Measurements from ENCODE around the gene PLXNA3. TPM values are rescaled to one million over a fixed set of nuclear protein-coding genes. Genes with fewer than 3 reads are reported as not detected.

PLXNA3 gene
- total RNA-seq, 2 donors from 2014 or later = 52.6 to 68.8 TPM

- WGBS, 2 experiments (ENCODE audit: insufficient coverage in 1 of 2, insufficient read length in 1 of 2) = 94% methylated on average over 6 of the region's 7 CpGs; no CpG with 5 or more reads in 1 of the 2 experiments
- H3K27ac Mint-ChIP-seq = no peak overlapping the region
Observed at GRCh38 chrX:154473683-154474082, 15.6 kb downstream of the PLXNA3 start.

GRCh38 chrX:154476821-154477220 lies 18.7 kb downstream of the PLXNA3 start:
- Histone ChIP-seq H3K27me3 (ENCODE audit: control insufficient read depth, insufficient read depth, low read length, poor library complexity, severe bottlenecking) (no peaks in the 10 kb centered on the region), H3K27ac (ENCODE audit: low read depth, low read length) (no peak overlapping the region), H3K9ac (ENCODE audit: extremely low read depth, low read length, poor library complexity, severe bottlenecking) (no peak overlapping the region), H3K4me3 (ENCODE audit: low read length) (no peak overlapping the region), H3K4me1 (ENCODE audit: control insufficient read depth, insufficient read depth, low read length) (no peaks in the 10 kb centered on the region), H3K9me3 (ENCODE audit: control insufficient read depth, low read length) (no peaks in the 10 kb centered on the region), H3K36me3 (ENCODE audit: control insufficient read depth, insufficient read depth, low read length) (no peaks in the 10 kb centered on the region)
- H3K9me3 Mint-ChIP-seq = peaks cover 66% of the 10 kb centered on the region
- H3K4me3 Mint-ChIP-seq = no peak overlapping the region
- no peak overlapping the region for H3K27ac Mint-ChIP-seq
- DNase-seq = no peak
- no peaks in the 10 kb centered on the region for H3K4me1 Mint-ChIP-seq
- TF ChIP-seq CTCF (conservative IDR thresholded peaks at IDR 0.05) = no peak
- H3K36me3 Mint-ChIP-seq (ENCODE audit: low read depth) = peaks cover 22% of the 10 kb centered on the region
- WGBS, 2 experiments (ENCODE audit: insufficient coverage in 1 of 2, insufficient read length in 1 of 2) = 99 to 100% methylated on average over 1 to 8 of the region's 8 CpGs
- H3K27me3 Mint-ChIP-seq (ENCODE audit: insufficient read depth) = no peaks in the 10 kb centered on the region

More at GRCh38 chrX:154473683-154474082, 15.6 kb downstream of the PLXNA3 start:
- no peak overlapping the region for H3K4me3 ChIP-seq (ENCODE audit: low read length)
- DNase-seq = no peak
- Mint-ChIP-seq H3K4me3 (no peak overlapping the region), H3K36me3 (ENCODE audit: low read depth) (peaks cover 24% of the 10 kb centered on the region), H3K4me1 (no peaks in the 10 kb centered on the region), H3K9me3 (peaks cover 71% of the 10 kb centered on the region), H3K27me3 (ENCODE audit: insufficient read depth) (no peaks in the 10 kb centered on the region)
- no peak overlapping the region for H3K9ac ChIP-seq (ENCODE audit: extremely low read depth, low read length, poor library complexity, severe bottlenecking)
- no peaks in the 10 kb centered on the region for H3K27me3 ChIP-seq (ENCODE audit: control insufficient read depth, insufficient read depth, low read length, poor library complexity, severe bottlenecking)
- H3K27ac ChIP-seq (ENCODE audit: low read depth, low read length) = no peak overlapping the region
- no peaks in the 10 kb centered on the region for H3K4me1 ChIP-seq (ENCODE audit: control insufficient read depth, insufficient read depth, low read length)
- no peaks in the 10 kb centered on the region for H3K36me3 ChIP-seq (ENCODE audit: control insufficient read depth, insufficient read depth, low read length)
- no peak for TF ChIP-seq CTCF (conservative IDR thresholded peaks at IDR 0.05)
- no peaks in the 10 kb centered on the region for H3K9me3 ChIP-seq (ENCODE audit: control insufficient read depth, low read length)

- no peak for TF ChIP-seq CTCF (conservative IDR thresholded peaks at IDR 0.05)
- 66 to 92% methylated on average over 9 to 22 of the region's 24 CpGs for WGBS, 2 experiments (ENCODE audit: insufficient coverage in 1 of 2, insufficient read length in 1 of 2)
- Histone ChIP-seq H3K36me3 (ENCODE audit: control insufficient read depth, insufficient read depth, low read length) (no peaks in the 10 kb centered on the region), H3K27me3 (ENCODE audit: control insufficient read depth, insufficient read depth, low read length, poor library complexity, severe bottlenecking) (no peaks in the 10 kb centered on the region), H3K9ac (ENCODE audit: extremely low read depth, low read length, poor library complexity, severe bottlenecking) (peak overlapping the region; percentile 25), H3K27ac (ENCODE audit: low read depth, low read length) (no peak overlapping the region), H3K4me1 (ENCODE audit: control insufficient read depth, insufficient read depth, low read length) (no peaks in the 10 kb centered on the region), H3K9me3 (ENCODE audit: control insufficient read depth, low read length) (no peaks in the 10 kb centered on the region), H3K4me3 (ENCODE audit: low read length) (peak overlapping the region; percentile 77)
- H3K4me1 Mint-ChIP-seq = no peaks in the 10 kb centered on the region
- peaks cover 17% of the 10 kb centered on the region for H3K36me3 Mint-ChIP-seq (ENCODE audit: low read depth)
- no peaks in the 10 kb centered on the region for H3K27me3 Mint-ChIP-seq (ENCODE audit: insufficient read depth)
- peak overlapping the region; percentile 71 for H3K4me3 Mint-ChIP-seq
- H3K9me3 Mint-ChIP-seq = peaks cover 66% of the 10 kb centered on the region
- H3K27ac Mint-ChIP-seq = no peak overlapping the region
- DNase-seq = no peak
Observed at GRCh38 chrX:154477891-154478477, 19.9 kb downstream of the PLXNA3 start.

Measured in endodermal cell (in vitro differentiated cells).